SJCRH30 (cell line): ENCODE results near the gene AKR1A1. TPM values are rescaled to one million over a fixed set of nuclear protein-coding genes. Genes with fewer than 3 reads are reported as not detected.

Experiments used
- DNase-seq, 2 experiments: peaks; one replicate each; pipeline ENCODE4 v3.0.0-alpha.2; 2015 to 2020
- H3K27ac ChIP-seq: fragments of 250-450 bp; sonication (Bioruptor Pico); 2 replicates; pipeline ENCODE4 v1.5.1; 2020; ENCODE audit warnings: mild to moderate bottlenecking, moderate library complexity
- H3K27me3 ChIP-seq: fragments of 250-450 bp; sonication (Bioruptor Pico); 2 replicates; pipeline ENCODE4 v1.5.1; 2020; ENCODE audit warnings: mild to moderate bottlenecking, moderate library complexity
- H3K36me3 ChIP-seq: fragments of 250-450 bp; sonication (Bioruptor Pico); 2 replicates; pipeline ENCODE4 v1.5.1; 2020; ENCODE audit warnings: mild to moderate bottlenecking, moderate library complexity
- H3K4me1 ChIP-seq: fragments of 250-450 bp; sonication (Bioruptor Pico); 2 replicates; pipeline ENCODE4 v1.5.1; 2020; ENCODE audit warnings: mild to moderate bottlenecking, moderate library complexity
- H3K4me3 ChIP-seq: fragments of 250-450 bp; sonication (Bioruptor Pico); 2 replicates; pipeline ENCODE4 v1.5.1; 2020; ENCODE audit warnings: mild to moderate bottlenecking, moderate library complexity
- H3K9me3 ChIP-seq: fragments of 250-450 bp; sonication (Bioruptor Pico); replicated peaks from 2 replicates; pipeline ENCODE4 v1.5.1; 2020; ENCODE audit warnings: mild to moderate bottlenecking, moderate library complexity
- total RNA-seq: library from RNA; depleted of rRNA; stranded (reverse); fragments of >200 nt; shearing (Covaris generic); gene quantifications from 2 replicates; pipeline ENCODE4 v1.2.3, GENCODE V29; 2014; rRNA removed

The AKR1A1 gene
- total RNA-seq, 1 experiment from 2014 or later, result 60.6 TPM

GRCh38 chr1:45608175-45609156 is 57.8 kb downstream of the AKR1A1 start:
- H3K4me3 ChIP-seq, result no peak overlapping the region
- H3K9me3 ChIP-seq, result no peaks in the 10 kb centered on the region
- no peaks in the 10 kb centered on the region for H3K4me1 ChIP-seq
- peaks cover 89% of the 10 kb centered on the region for H3K36me3 ChIP-seq
- no peak overlapping the region for H3K27ac ChIP-seq
- H3K27me3 ChIP-seq, result no peaks in the 10 kb centered on the region
- DNase-seq, result no peak

GRCh38 chr1:45610589-45611226 is 60.1 kb downstream of the AKR1A1 start:
- H3K27me3 ChIP-seq, result no peaks in the 10 kb centered on the region
- H3K4me3 ChIP-seq, result no peak overlapping the region
- no peaks in the 10 kb centered on the region for H3K4me1 ChIP-seq
- no peaks in the 10 kb centered on the region for H3K9me3 ChIP-seq
- DNase-seq, result no peak
- H3K36me3 ChIP-seq, result peaks cover 91% of the 10 kb centered on the region
- H3K27ac ChIP-seq, result no peak overlapping the region

- Histone ChIP-seq H3K4me1 (no peaks in the 10 kb centered on the region), H3K4me3 (no peak overlapping the region), H3K27ac (no peak overlapping the region), H3K9me3 (no peaks in the 10 kb centered on the region), H3K27me3 (no peaks in the 10 kb centered on the region), H3K36me3 (peaks cover 93% of the 10 kb centered on the region)
- DNase-seq, result no peak
Measured at GRCh38 chr1:45612941-45613579, 62.4 kb downstream of the AKR1A1 start.

- Histone ChIP-seq H3K4me3 (no peak overlapping the region), H3K27ac (no peak overlapping the region), H3K4me1 (no peaks in the 10 kb centered on the region), H3K9me3 (no peaks in the 10 kb centered on the region), H3K36me3 (peaks cover 81% of the 10 kb centered on the region), H3K27me3 (no peaks in the 10 kb centered on the region)
- no peak for DNase-seq
Measured at GRCh38 chr1:45615885-45616284, 65.3 kb downstream of the AKR1A1 start.

- Histone ChIP-seq H3K27ac (no peak overlapping the region), H3K4me1 (no peaks in the 10 kb centered on the region), H3K9me3 (no peaks in the 10 kb centered on the region), H3K4me3 (no peak overlapping the region), H3K36me3 (peaks cover 71% of the 10 kb centered on the region), H3K27me3 (no peaks in the 10 kb centered on the region)
- DNase-seq, result no peak
Measured at GRCh38 chr1:45617618-45618017, 67.0 kb downstream of the AKR1A1 start.

- no peak for DNase-seq
- Histone ChIP-seq H3K9me3 (no peaks in the 10 kb centered on the region), H3K36me3 (peaks cover 54% of the 10 kb centered on the region), H3K4me3 (no peak overlapping the region), H3K27ac (no peak overlapping the region), H3K4me1 (no peaks in the 10 kb centered on the region), H3K27me3 (no peaks in the 10 kb centered on the region)
Measured at GRCh38 chr1:45619149-45619921, 68.7 kb downstream of the AKR1A1 start.

Other genes starting within 250 kb of the AKR1A1 start
- not detected in 2 replicates for gene HPDL, start 223.9 kb upstream of the AKR1A1 start, total RNA-seq
- gene TOE1, start 210.7 kb upstream of the AKR1A1 start, total RNA-seq, result 28.7 and 30.0 TPM in 2 replicates
- gene MUTYH, start 210.4 kb upstream of the AKR1A1 start, total RNA-seq, result 12.0 and 17.1 TPM in 2 replicates
- 4.3 and 6.2 TPM in 2 replicates for gene TESK2, start 59.7 kb upstream of the AKR1A1 start, total RNA-seq
- gene CCDC163, start 50.8 kb upstream of the AKR1A1 start, total RNA-seq, result 1.8 and 2.3 TPM in 2 replicates
- 9.9 and 10.9 TPM in 2 replicates for gene MMACHC, start 50.5 kb upstream of the AKR1A1 start, total RNA-seq
- 821 and 837 TPM in 2 replicates for gene PRDX1, start 28.9 kb upstream of the AKR1A1 start, total RNA-seq
- 365 and 437 TPM in 2 replicates for gene NASP, start 33.2 kb downstream of the AKR1A1 start, total RNA-seq
- 0.46 and 1.3 TPM in 2 replicates for gene CCDC17, start 73.2 kb downstream of the AKR1A1 start, total RNA-seq
- 106 and 119 TPM in 2 replicates for gene GPBP1L1, start 135.7 kb downstream of the AKR1A1 start, total RNA-seq
- gene TMEM69, start 137.4 kb downstream of the AKR1A1 start, total RNA-seq, result 47.6 and 50.6 TPM in 2 replicates
- gene IPP, start 199.8 kb downstream of the AKR1A1 start, total RNA-seq, result 10.0 and 11.4 TPM in 2 replicates